DND-41 (cell line): Measurements from ENCODE around the gene TIPIN.

Experiments used
- ATAC-seq: fragments of 200-7000 bp; cut with Tn5 transposase; 3 replicates; pipeline ENCODE4 v1.9.1; 2021; ENCODE audit warnings: low read depth; ENCODE audit not compliant: insufficient read depth
- DNase-seq: peaks from one replicate; pipeline ENCODE4 v3.0.0-alpha.2; 2020
- H2AFZ ChIP-seq: 2 replicates; pipeline ENCODE4 v1.6.0; 2012; ENCODE audit warnings: low read depth, low read length
- H3K27ac ChIP-seq: 2 replicates; pipeline ENCODE4 v1.5.1; 2012; ENCODE audit warnings: low read length, inconsistent platforms
- H3K27me3 ChIP-seq: fragments of 200-600 bp; sonication (generic); 2 replicates; pipeline ENCODE4 v1.6.0; 2012; ENCODE audit warnings: low read length, mild to moderate bottlenecking, inconsistent platforms; ENCODE audit not compliant: insufficient read depth, poor library complexity
- H3K36me3 ChIP-seq: 2 replicates; pipeline ENCODE4 v1.5.1; 2012; ENCODE audit warnings: low read length, inconsistent platforms; ENCODE audit not compliant: insufficient read depth
- H3K4me1 ChIP-seq: 2 replicates; pipeline ENCODE4 v1.5.1; 2012; ENCODE audit warnings: mild to moderate bottlenecking, low read length; ENCODE audit not compliant: insufficient read depth
- H3K4me2 ChIP-seq: 2 replicates; pipeline ENCODE4 v1.6.0; 2012; ENCODE audit warnings: mild to moderate bottlenecking, moderate library complexity, low read length, inconsistent platforms; ENCODE audit not compliant: insufficient read depth
- H3K4me3 ChIP-seq, 2 experiments: fragments of 200-600 bp in 1 of 2; shearing (Covaris generic) in 1 of 2; 2 replicates each; pipeline ENCODE4 v1.5.1; 2012 to 2016; ENCODE audit warnings: inconsistent platforms in 2 of 2, low read length in 2 of 2, mild to moderate bottlenecking in 2 of 2, low read depth in 1 of 2, moderate library complexity in 1 of 2
- H3K79me2 ChIP-seq: 2 replicates; pipeline ENCODE4 v1.6.0; 2012; ENCODE audit warnings: low read length, inconsistent platforms; ENCODE audit not compliant: insufficient read depth
- H3K9ac ChIP-seq: 2 replicates; pipeline ENCODE4 v1.6.0; 2012; ENCODE audit warnings: low read depth, mild to moderate bottlenecking, inconsistent platforms, low read length, moderate library complexity
- H3K9me3 ChIP-seq: 2 replicates; pipeline ENCODE4 v1.5.1; 2012; ENCODE audit warnings: low read length, moderate library complexity, mild to moderate bottlenecking, inconsistent platforms; ENCODE audit not compliant: insufficient read depth, severe bottlenecking
- H4K20me1 ChIP-seq: 2 replicates; pipeline ENCODE4 v1.6.0; 2012; ENCODE audit warnings: low read length; ENCODE audit not compliant: insufficient read depth
- EZH2 ChIP-seq: IDR thresholded peaks from 3 replicates; pipeline ENCODE4 v1.6.1; 2012; ENCODE audit warnings: borderline replicate concordance, low read depth, mild to moderate bottlenecking, moderate library complexity, low read length, inconsistent platforms; ENCODE audit not compliant: severe bottlenecking
- TF ChIP-seq, protein P1 (sequence below): IDR thresholded peaks from 2 replicates; pipeline ENCODE4 v1.5.1; 2012; ENCODE audit warnings: borderline replicate concordance, low read length, moderate library complexity, mild to moderate bottlenecking; ENCODE audit not compliant: poor library complexity, severe bottlenecking; ENCODE audit errors: extremely low read depth

The TIPIN gene

DNA sequence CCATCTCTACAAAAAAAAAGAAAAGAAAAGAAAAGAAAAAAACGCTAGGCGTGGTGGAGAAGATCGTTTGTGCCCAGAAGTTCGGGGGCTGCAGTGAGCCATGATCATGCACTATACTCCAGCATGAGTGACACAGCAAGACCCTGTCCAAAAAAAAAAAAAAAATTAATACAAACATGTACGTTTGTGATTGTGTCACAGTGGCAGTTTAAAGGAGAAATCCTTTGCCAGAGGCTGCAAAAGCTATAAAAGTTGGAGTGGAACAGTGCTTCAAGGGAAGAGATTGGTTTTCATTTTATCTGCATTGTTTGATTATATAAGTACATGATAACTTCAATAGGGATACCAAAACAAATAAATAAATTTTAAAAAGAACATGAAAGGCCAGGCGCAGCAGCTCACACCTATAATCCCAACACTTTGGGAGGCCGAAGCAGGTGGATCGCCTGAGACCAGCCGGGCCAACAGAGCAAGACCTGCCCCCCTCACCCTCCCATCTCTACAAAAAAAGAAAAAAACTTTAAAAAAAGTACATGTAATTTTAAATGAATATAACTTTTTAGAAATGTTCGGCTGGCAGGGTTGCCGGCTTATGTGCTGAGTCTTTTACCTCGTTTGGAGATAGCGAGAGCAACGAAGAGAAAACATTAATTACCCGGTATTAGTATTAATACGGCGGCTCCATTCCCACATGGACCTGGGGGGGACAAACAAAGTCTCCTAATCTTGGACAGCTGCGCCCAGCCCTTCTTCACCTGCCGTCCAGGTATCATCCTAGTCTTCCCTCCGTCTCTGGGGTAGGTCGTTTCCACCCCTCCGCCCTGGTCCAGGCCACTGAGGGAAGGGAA lies 63.7 kb downstream of the TIPIN start:
- no peak for TF ChIP-seq EZH2
- TF ChIP-seq, protein P1, sequence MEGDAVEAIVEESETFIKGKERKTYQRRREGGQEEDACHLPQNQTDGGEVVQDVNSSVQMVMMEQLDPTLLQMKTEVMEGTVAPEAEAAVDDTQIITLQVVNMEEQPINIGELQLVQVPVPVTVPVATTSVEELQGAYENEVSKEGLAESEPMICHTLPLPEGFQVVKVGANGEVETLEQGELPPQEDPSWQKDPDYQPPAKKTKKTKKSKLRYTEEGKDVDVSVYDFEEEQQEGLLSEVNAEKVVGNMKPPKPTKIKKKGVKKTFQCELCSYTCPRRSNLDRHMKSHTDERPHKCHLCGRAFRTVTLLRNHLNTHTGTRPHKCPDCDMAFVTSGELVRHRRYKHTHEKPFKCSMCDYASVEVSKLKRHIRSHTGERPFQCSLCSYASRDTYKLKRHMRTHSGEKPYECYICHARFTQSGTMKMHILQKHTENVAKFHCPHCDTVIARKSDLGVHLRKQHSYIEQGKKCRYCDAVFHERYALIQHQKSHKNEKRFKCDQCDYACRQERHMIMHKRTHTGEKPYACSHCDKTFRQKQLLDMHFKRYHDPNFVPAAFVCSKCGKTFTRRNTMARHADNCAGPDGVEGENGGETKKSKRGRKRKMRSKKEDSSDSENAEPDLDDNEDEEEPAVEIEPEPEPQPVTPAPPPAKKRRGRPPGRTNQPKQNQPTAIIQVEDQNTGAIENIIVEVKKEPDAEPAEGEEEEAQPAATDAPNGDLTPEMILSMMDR, result no peak
- H3K4me3 ChIP-seq, result peak overlapping the region; percentile 36 to 74
- H3K36me3 ChIP-seq, result peaks cover 12% of the 10 kb centered on the region
- H3K27ac ChIP-seq, result peak overlapping the region; percentile 93
- peak overlapping the region; percentile 98 for H2AFZ ChIP-seq
- H3K4me2 ChIP-seq, result peak overlapping the region; percentile 85
- peaks cover 58% of the 10 kb centered on the region for H3K79me2 ChIP-seq
- H3K9ac ChIP-seq, result peak overlapping the region; percentile 97
- no peak for ATAC-seq
- H3K27me3 ChIP-seq, result no peaks in the 10 kb centered on the region
- peaks cover 46% of the 10 kb centered on the region for H3K4me1 ChIP-seq
- peak; percentile 15 for DNase-seq
- H4K20me1 ChIP-seq, result no peaks in the 10 kb centered on the region
- no peaks in the 10 kb centered on the region for H3K9me3 ChIP-seq

GRCh38 chr15:66291816-66292570 lies 64.5 kb downstream of the TIPIN start:
- Histone ChIP-seq H3K9ac (peak overlapping the region; percentile 97), H3K4me2 (peak overlapping the region; percentile 85), H3K36me3 (peaks cover 4% of the 10 kb centered on the region; the same call in 1 of the 2 replicates), H3K79me2 (peaks cover 53% of the 10 kb centered on the region), H3K9me3 (no peaks in the 10 kb centered on the region), H4K20me1 (no peaks in the 10 kb centered on the region), H3K27me3 (no peaks in the 10 kb centered on the region), H3K27ac (peak overlapping the region; percentile 93), H2AFZ (peak overlapping the region; percentile 98; the same call in 1 of the 2 replicates), H3K4me1 (peaks cover 43% of the 10 kb centered on the region), H3K4me3 (peak overlapping the region in 1 of 2 experiments; percentile 74; a peak in 2 of 4 replicates)
- no peak for TF ChIP-seq EZH2
- TF ChIP-seq, protein P1, result no peak
- no peak for ATAC-seq
- DNase-seq, result peak; percentile 14

DNA sequence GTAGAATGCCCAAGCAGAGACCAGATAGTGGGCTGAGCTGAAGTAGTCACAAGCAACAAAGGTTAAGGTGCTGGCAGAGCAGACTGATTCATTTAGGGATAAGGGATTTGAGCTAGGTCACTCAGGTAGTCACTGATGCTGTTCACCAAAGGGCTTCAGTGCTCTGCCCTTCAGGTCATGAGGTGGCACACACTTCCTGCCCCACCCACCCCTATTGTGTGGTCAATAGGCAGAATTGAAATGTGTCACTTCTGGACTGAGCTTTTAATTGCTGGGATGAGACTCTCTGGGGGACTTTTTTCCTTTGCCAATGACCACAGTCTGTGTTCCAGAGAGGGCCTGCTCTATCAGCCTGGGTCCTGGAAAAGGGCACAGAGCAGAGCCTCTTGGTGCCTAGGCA lies 66.0 kb downstream of the TIPIN start:
- no peak overlapping the region for H3K4me2 ChIP-seq
- peaks cover 38% of the 10 kb centered on the region for H3K79me2 ChIP-seq
- H3K36me3 ChIP-seq, result no peaks in the 10 kb centered on the region
- ATAC-seq (no peak), DNase-seq (no peak)
- no peaks in the 10 kb centered on the region for H4K20me1 ChIP-seq
- no peak overlapping the region for H3K9ac ChIP-seq
- no peaks in the 10 kb centered on the region for H3K27me3 ChIP-seq
- TF ChIP-seq EZH2, result no peak
- TF ChIP-seq, protein P1, result no peak
- no peak overlapping the region for H3K27ac ChIP-seq
- peaks cover 29% of the 10 kb centered on the region for H3K4me1 ChIP-seq
- H3K9me3 ChIP-seq, result no peaks in the 10 kb centered on the region
- no peak overlapping the region for H2AFZ ChIP-seq
- H3K4me3 ChIP-seq, result no peak overlapping the region
